ENCODE measurements around the gene DTWD1. TPM values are rescaled to one million over a fixed set of nuclear protein-coding genes. Genes with fewer than 3 reads are reported as not detected.

DTWD1 gene
- total and polyA plus RNA-seq, 9 of the 15 experiments (the other 6 are each of a cell fraction or from before 2014, with no cell fraction given): 23.1 to 76.4 (median 36.5) TPM

- TF ChIP-seq, protein P1, sequence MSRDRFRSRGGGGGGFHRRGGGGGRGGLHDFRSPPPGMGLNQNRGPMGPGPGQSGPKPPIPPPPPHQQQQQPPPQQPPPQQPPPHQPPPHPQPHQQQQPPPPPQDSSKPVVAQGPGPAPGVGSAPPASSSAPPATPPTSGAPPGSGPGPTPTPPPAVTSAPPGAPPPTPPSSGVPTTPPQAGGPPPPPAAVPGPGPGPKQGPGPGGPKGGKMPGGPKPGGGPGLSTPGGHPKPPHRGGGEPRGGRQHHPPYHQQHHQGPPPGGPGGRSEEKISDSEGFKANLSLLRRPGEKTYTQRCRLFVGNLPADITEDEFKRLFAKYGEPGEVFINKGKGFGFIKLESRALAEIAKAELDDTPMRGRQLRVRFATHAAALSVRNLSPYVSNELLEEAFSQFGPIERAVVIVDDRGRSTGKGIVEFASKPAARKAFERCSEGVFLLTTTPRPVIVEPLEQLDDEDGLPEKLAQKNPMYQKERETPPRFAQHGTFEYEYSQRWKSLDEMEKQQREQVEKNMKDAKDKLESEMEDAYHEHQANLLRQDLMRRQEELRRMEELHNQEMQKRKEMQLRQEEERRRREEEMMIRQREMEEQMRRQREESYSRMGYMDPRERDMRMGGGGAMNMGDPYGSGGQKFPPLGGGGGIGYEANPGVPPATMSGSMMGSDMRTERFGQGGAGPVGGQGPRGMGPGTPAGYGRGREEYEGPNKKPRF (IDR thresholded peaks at IDR 0.05; ENCODE audit: low read depth, low read length): no peak
Measured at GRCh38 chr15:49645941-49646340, 25.1 kb downstream of the DTWD1 start (continued).

- no peak overlapping the region for H3K4me3 ChIP-seq
- ATAC-seq (no peak), DNase-seq (ENCODE audit: extremely low read depth in 1 of 4, low spot score in 3 of 4) (no peak), FAIRE-seq (no peak)
- ChIA-PET POLR2A (no interaction called here), CTCF (ENCODE audit: low intra/inter-chr PET ratio) (no interaction called here)
- 65% methylated on average over 2 of the region's 2 CpGs for WGBS (ENCODE audit: insufficient coverage, low coverage, missing lambda C conversion rate)
- in situ Hi-C loops (cut with MboI): no loop called here
- H3K9ac ChIP-seq (ENCODE audit: insufficient read depth in 1 of 2, low read depth in 2 of 2, low read length in 2 of 2): no peak overlapping the region
- no peaks in the 10 kb centered on the region for H3K79me2 ChIP-seq (ENCODE audit: control insufficient read depth, insufficient read depth, low read length)
- 0 out of 3 replicates have a peak, but pooled peaks cover 3% of the 10 kb centered on the region for H3K36me3 ChIP-seq (ENCODE audit: control insufficient read depth, insufficient read depth, low read length)
- no peak overlapping the region for H3K27ac ChIP-seq (ENCODE audit: extremely low read depth, low read depth, low read length)
- H3K9me3 ChIP-seq (replicated peaks; ENCODE audit: control insufficient read depth, insufficient read depth, low read depth, low read length): no peaks in the 10 kb centered on the region
- no peaks in the 10 kb centered on the region for H3K9me1 ChIP-seq (ENCODE audit: control insufficient read depth, insufficient read depth, low read length)
- no peak overlapping the region for H3K4me2 ChIP-seq (ENCODE audit: insufficient read depth, low read length)
- no TSS peak for BruUV-seq (replicated peaks)
- no peak overlapping the region for H2AFZ ChIP-seq (ENCODE audit: low read depth, low read length)
- H3K27me3 ChIP-seq (ENCODE audit: control insufficient read depth in 2 of 2, insufficient read depth in 2 of 2, low read length in 2 of 2): no peaks in the 10 kb centered on the region
- H4K20me1 ChIP-seq (replicated peaks; ENCODE audit: control insufficient read depth, insufficient read depth, low read length): no peaks in the 10 kb centered on the region
- peaks cover 0 to 6% of the 10 kb centered on the region in 2 experiments; a peak in 3 of 5 replicates for H3K4me1 ChIP-seq (replicated peaks in 1 of 2; ENCODE audit: control insufficient read depth in 2 of 2, insufficient read depth in 2 of 2, low read length in 2 of 2)
- intact Hi-C loops (cut with micrococcal nuclease): no loop called here
- TF ChIP-seq SAFB2 (IDR thresholded peaks at IDR 0.05; ENCODE audit: borderline replicate concordance, low read depth, low read length, severe bottlenecking) (no peak), CREM (IDR thresholded peaks at IDR 0.05; ENCODE audit: low read depth) (no peak), RBFOX2 (IDR thresholded peaks at IDR 0.05; ENCODE audit: low read depth, low read length) (no peak), SREBF2 (CRISPR knock-in tag; IDR thresholded peaks at IDR 0.05) (no peak)
- TF ChIP-seq, protein P2, sequence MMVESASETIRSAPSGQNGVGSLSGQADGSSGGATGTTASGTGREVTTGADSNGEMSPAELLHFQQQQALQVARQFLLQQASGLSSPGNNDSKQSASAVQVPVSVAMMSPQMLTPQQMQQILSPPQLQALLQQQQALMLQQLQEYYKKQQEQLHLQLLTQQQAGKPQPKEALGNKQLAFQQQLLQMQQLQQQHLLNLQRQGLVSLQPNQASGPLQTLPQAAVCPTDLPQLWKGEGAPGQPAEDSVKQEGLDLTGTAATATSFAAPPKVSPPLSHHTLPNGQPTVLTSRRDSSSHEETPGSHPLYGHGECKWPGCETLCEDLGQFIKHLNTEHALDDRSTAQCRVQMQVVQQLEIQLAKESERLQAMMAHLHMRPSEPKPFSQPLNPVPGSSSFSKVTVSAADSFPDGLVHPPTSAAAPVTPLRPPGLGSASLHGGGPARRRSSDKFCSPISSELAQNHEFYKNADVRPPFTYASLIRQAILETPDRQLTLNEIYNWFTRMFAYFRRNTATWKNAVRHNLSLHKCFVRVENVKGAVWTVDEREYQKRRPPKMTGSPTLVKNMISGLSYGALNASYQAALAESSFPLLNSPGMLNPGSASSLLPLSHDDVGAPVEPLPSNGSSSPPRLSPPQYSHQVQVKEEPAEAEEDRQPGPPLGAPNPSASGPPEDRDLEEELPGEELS (CRISPR knock-in tag; IDR thresholded peaks at IDR 0.05; ENCODE audit: borderline replicate concordance): no peak
- TF ChIP-seq, protein P3, sequence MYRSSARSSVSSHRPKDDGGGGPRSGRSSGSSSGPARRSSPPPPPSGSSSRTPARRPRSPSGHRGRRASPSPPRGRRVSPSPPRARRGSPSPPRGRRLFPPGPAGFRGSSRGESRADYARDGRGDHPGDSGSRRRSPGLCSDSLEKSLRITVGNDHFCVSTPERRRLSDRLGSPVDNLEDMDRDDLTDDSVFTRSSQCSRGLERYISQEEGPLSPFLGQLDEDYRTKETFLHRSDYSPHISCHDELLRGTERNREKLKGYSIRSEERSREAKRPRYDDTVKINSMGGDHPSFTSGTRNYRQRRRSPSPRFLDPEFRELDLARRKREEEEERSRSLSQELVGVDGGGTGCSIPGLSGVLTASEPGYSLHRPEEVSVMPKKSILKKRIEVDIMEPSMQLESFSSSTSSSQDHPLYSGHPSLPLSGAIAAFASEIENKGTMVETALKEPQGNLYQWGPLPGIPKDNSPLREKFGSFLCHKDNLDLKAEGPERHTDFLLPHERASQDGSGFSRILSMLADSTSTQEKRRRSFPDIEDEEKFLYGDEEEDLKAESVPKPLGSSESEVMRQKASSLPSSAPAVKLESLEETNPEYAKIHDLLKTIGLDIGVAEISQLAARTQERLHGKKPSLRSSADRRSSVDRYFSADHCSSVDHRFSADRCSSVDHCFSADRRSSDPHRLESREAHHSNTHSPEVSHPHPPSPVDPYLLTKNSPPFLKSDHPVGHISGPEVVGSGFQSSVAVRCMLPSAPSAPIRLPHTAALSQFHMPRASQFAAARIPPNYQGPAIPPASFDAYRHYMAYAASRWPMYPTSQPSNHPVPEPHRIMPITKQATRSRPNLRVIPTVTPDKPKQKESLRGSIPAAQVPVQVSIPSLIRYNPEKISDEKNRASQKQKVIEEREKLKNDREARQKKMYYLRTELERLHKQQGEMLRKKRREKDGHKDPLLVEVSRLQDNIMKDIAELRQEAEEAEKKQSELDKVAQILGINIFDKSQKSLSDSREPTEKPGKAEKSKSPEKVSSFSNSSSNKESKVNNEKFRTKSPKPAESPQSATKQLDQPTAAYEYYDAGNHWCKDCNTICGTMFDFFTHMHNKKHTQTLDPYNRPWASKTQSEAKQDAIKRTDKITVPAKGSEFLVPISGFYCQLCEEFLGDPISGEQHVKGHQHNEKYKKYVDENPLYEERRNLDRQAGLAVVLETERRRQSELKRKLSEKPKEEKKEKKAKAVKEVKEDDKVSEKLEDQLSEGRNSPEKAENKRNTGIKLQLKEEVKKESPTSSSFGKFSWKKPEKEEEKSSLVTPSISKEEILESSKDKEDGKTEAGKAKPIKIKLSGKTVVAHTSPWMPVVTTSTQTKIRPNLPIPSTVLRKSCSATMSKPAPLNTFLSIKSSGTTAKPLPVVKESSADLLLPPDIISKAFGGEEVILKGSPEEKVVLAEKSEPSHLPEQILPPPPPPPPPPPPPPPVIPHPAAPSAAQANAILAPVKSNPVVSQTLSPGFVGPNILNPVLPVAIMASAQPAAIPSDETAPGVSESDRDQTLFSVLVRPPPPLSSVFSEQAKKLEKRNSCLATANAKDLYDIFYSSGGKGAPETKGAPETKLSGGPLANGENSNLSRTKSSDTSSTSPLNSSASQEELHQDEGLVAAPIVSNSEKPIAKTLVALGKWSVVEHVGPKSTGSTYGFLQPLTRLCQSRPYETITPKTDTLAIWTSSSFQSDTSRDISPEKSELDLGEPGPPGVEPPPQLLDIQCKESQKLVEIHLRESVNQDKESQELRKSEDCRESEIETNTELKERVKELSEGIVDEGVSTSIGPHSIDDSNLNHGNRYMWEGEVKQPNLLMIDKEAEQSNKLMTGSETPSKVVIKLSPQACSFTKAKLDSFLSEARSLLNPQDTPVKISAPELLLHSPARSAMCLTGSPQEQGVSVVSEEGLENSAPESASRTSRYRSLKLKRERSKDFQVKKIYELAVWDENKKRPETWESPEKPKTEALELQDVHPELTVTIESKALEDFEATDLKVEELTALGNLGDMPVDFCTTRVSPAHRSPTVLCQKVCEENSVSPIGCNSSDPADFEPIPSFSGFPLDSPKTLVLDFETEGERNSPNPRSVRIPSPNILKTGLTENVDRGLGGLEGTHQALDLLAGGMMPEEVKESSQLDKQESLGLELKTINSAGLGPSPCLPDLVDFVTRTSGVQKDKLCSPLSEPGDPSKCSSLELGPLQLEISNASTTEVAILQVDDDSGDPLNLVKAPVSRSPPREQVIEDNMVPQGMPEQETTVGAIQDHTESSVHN (IDR thresholded peaks at IDR 0.05; ENCODE audit: borderline replicate concordance in 1 of 2, low read depth in 1 of 2): no peak
Measured at GRCh38 chr15:49646891-49647290, 26.0 kb downstream of the DTWD1 start.
